GM12892 (cell line): ENCODE measurements around the gene HELB.

Source experiments
- POLR2A ChIP-seq: IDR thresholded peaks from 2 replicates; pipeline ENCODE4 v1.6.1; 2011; ENCODE audit warnings: low read depth, low read length, control low read depth
- POLR2AphosphoS5 ChIP-seq: IDR thresholded peaks from 2 replicates; pipeline ENCODE4 v1.6.1; 2011; ENCODE audit warnings: low read depth, low read length, control low read depth
- TAF1 ChIP-seq: IDR thresholded peaks from 2 replicates; pipeline ENCODE4 v1.6.1; 2011; ENCODE audit warnings: low read depth, mild to moderate bottlenecking, control low read depth, low read length, borderline replicate concordance

GRCh38 chr12:66258011-66258410, 44.3 kb upstream of the HELB start:
- TF ChIP-seq POLR2A, result no peak
- TF ChIP-seq POLR2AphosphoS5, result no peak
- no peak for TF ChIP-seq TAF1
